H1 (cell line): ENCODE results near the gene CBX4. TPM values are rescaled to one million over a fixed set of nuclear protein-coding genes. Genes with fewer than 3 reads are reported as not detected.

ENCODE experiments used
- CHD7 ChIP-seq: fragments of 300-600 bp; sonication (generic); IDR thresholded peaks from 2 replicates; pipeline ENCODE4 v1.7.1; 2012; ENCODE audit warnings: low read length, moderate library complexity, mild to moderate bottlenecking, inconsistent platforms; ENCODE audit not compliant: insufficient replicate concordance
- MAFK ChIP-seq: IDR thresholded peaks from 2 replicates; pipeline ENCODE4 v1.6.1; 2012; ENCODE audit warnings: low read depth, mild to moderate bottlenecking, improper control_type of control experiment, low read length
- MAX ChIP-seq: IDR thresholded peaks from 2 replicates; pipeline ENCODE4 v1.6.1; 2012; ENCODE audit warnings: inconsistent platforms
- TBP ChIP-seq: IDR thresholded peaks from 2 replicates; pipeline ENCODE4 v1.6.1; 2011; ENCODE audit warnings: low read depth, low read length, improper control_type of control experiment
- TEAD4 ChIP-seq: IDR thresholded peaks from 2 replicates; pipeline ENCODE4 v1.6.1; 2012; ENCODE audit warnings: low read depth, low read length, inconsistent platforms, mixed read lengths
- YY1 ChIP-seq: IDR thresholded peaks from 2 replicates; pipeline ENCODE4 v1.6.1; 2011; ENCODE audit warnings: low read depth, mild to moderate bottlenecking, low read length
- polyA plus RNA-seq, 7 experiments: library from polyadenylated mRNA; depleted of rRNA in 3 of 7; stranded (reverse) in 5 of 7; unstranded in 2 of 7; fragments of >200 nt in 5 of 7; fragments of 200-250 nt in 2 of 7; gene quantifications; 1 replicate in 5 of 7; 2 replicates in 1 of 7; 4 replicates in 1 of 7; pipeline versions ENCODE4 v1.2.1 to v1.2.3, GENCODE V29; 2011 to 2013; ENCODE audit warnings: missing spikeins in 2 of 7, mixed read lengths in 2 of 7
- total RNA-seq: library from RNA; stranded (reverse); fragmentation: NEBNext Ultra II Directional; extraction: Animal tissue kit (Norgen Biotek cat#: 25700); gene quantifications from 2 replicates; pipeline ENCODE4 v1.2.1, GENCODE V29; 2021

CBX4 gene
- total and polyA plus RNA-seq, 2 of the 8 experiments (the other 6 are each of a cell fraction or from before 2014, with no cell fraction given) = 1.8 to 4.0 TPM

DNA sequence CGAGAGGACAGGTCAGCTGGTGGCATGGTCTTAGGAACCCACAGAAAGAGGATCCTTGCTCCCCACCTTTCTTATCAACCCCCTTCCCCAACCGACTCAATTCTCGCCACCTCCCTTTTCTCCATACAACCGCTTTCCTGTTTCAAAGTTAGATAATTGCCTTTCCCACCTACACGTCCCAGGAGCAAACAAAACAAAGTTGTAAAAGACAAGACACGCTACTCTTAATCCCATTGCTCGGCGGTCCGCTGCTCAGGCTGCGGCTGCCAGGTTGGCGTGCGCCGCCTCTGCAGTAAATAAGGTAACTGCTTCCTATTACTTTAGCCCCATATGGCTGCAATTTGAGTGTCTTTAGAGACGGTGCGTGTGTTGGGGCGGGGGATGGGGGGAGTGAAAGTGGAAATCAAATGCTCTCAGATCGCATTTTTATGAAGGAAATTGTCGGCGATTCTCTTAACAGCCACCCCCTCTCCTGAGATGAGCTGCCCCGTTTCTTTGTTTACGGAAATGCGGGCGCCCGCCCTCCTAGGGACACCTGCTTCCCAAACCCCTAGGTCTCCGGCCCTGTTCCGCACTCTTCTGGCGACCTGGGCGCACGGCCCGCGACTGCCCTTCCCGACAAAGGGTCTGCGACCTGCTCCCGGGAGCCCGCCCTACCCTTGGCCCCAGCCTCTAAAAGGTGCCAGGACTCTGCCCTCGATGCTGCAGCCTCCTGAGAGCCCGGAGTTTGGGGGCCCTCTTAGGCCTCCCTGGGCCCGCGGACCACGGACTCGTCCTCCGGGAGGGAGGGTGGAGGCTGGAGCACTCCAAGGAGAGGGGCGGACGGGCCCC, 38.7 kb downstream of the CBX4 start (continued):
- TF ChIP-seq CHD7 (peak; percentile 100), TBP (no peak), MAFK (peak; percentile 93), YY1 (peak; percentile 81), MAX (peak; percentile 48), TEAD4 (no peak)
